SK-N-MC (cell line): Measurements from ENCODE around the gene GOLIM4.

Source experiments
- DNase-seq: peaks from one replicate; pipeline ENCODE4 v3.0.0-alpha.2; 2011; ENCODE audit warnings: low read depth, low spot score
- H3K27ac ChIP-seq: fragments of 200-600 bp; sonication (generic); 2 replicates; pipeline ENCODE4 v1.5.1; 2016; ENCODE audit warnings: mixed run types
- H3K36me3 ChIP-seq: fragments of 200-600 bp; sonication (generic); 2 replicates; pipeline ENCODE4 v1.6.1; 2017; ENCODE audit warnings: antibody characterized with exemption, low read length, mixed read lengths; ENCODE audit not compliant: insufficient read depth
- H3K4me3 ChIP-seq: fragments of 200-600 bp; sonication (generic); 2 replicates; pipeline ENCODE4 v1.5.1; 2016
- H3K9ac ChIP-seq: fragments of 200-600 bp; sonication (generic); 2 replicates; pipeline ENCODE4 v1.8.0; 2017; ENCODE audit warnings: mixed run types, mixed read lengths; ENCODE audit not compliant: insufficient read length
- H3K9me3 ChIP-seq: fragments of 200-600 bp; sonication (generic); 2 replicates; pipeline ENCODE4 v1.6.1; 2017; ENCODE audit warnings: low read depth, mild to moderate bottlenecking, antibody characterized with exemption, low read length, moderate library complexity, mixed read lengths
- EZH2 ChIP-seq: fragments of 200-600 bp; sonication (generic); IDR thresholded peaks from one replicate; pipeline ENCODE4 v1.6.1; 2017; ENCODE audit warnings: antibody characterized with exemption
- FOXP2 ChIP-seq: optimal IDR thresholded peaks from 2 replicates; pipeline ENCODE3; 2011; ENCODE audit warnings: mild to moderate bottlenecking, moderate library complexity; ENCODE audit not compliant: insufficient read depth; ENCODE audit errors: extremely low read length, control extremely low read depth
- POLR2AphosphoS5 ChIP-seq: IDR thresholded peaks from 2 replicates; pipeline ENCODE4 v1.6.1; 2012; ENCODE audit warnings: mild to moderate bottlenecking, low read depth, low read length, borderline replicate concordance

Gene GOLIM4

GRCh38 chr3:168006584-168006983, 89.1 kb downstream of the GOLIM4 start:
- H3K9ac ChIP-seq: no peak overlapping the region
- TF ChIP-seq POLR2AphosphoS5: no peak
- no peak for TF ChIP-seq FOXP2
- no peak for TF ChIP-seq EZH2
- no peak for DNase-seq
- no peak overlapping the region for H3K4me3 ChIP-seq
- no peaks in the 10 kb centered on the region; the same call in 1 of the 2 replicates for H3K36me3 ChIP-seq
- H3K27ac ChIP-seq: no peak overlapping the region
- H3K9me3 ChIP-seq: no peaks in the 10 kb centered on the region; the same call in 1 of the 2 replicates

- no peak overlapping the region for H3K9ac ChIP-seq
- DNase-seq: no peak
These were observed 91.8 kb downstream of the GOLIM4 start for GRCh38 chr3:168003911-168004310.

GRCh38 chr3:168002786-168003368, 92.8 kb downstream of the GOLIM4 start:
- no peak for TF ChIP-seq POLR2AphosphoS5
- TF ChIP-seq FOXP2: no peak
- H3K9me3 ChIP-seq: no peaks in the 10 kb centered on the region; the same call in 1 of the 2 replicates

More at GRCh38 chr3:168003911-168004310, 91.8 kb downstream of the GOLIM4 start:
- Histone ChIP-seq H3K36me3 (no peaks in the 10 kb centered on the region), H3K27ac (no peak overlapping the region), H3K9me3 (no peaks in the 10 kb centered on the region; the same call in 1 of the 2 replicates), H3K4me3 (no peak overlapping the region)
- TF ChIP-seq EZH2: no peak
- TF ChIP-seq FOXP2: no peak
- no peak for TF ChIP-seq POLR2AphosphoS5

GRCh38 chr3:168001244-168001643, 94.5 kb downstream of the GOLIM4 start:
- Histone ChIP-seq H3K27ac (no peak overlapping the region), H3K9me3 (no peaks in the 10 kb centered on the region; the same call in 1 of the 2 replicates), H3K36me3 (no peaks in the 10 kb centered on the region), H3K4me3 (no peak overlapping the region), H3K9ac (no peak overlapping the region)
- no peak for TF ChIP-seq EZH2
- TF ChIP-seq FOXP2: no peak
- TF ChIP-seq POLR2AphosphoS5: no peak
- no peak for DNase-seq

More at GRCh38 chr3:168002786-168003368, 92.8 kb downstream of the GOLIM4 start:
- no peak overlapping the region for H3K27ac ChIP-seq
- H3K36me3 ChIP-seq: no peaks in the 10 kb centered on the region
- no peak overlapping the region for H3K9ac ChIP-seq
- no peak overlapping the region for H3K4me3 ChIP-seq
- no peak for DNase-seq

GRCh38 chr3:167998253-167998652, 97.5 kb downstream of the GOLIM4 start:
- Histone ChIP-seq H3K9me3 (no peaks in the 10 kb centered on the region), H3K4me3 (no peak overlapping the region), H3K27ac (no peak overlapping the region), H3K9ac (no peak overlapping the region), H3K36me3 (no peaks in the 10 kb centered on the region)
- TF ChIP-seq EZH2 (no peak), FOXP2 (no peak), POLR2AphosphoS5 (no peak)
- DNase-seq: no peak

- H3K9ac ChIP-seq: no peak overlapping the region
- no peak overlapping the region for H3K4me3 ChIP-seq
- no peak overlapping the region for H3K27ac ChIP-seq
- H3K9me3 ChIP-seq: no peaks in the 10 kb centered on the region
- no peaks in the 10 kb centered on the region for H3K36me3 ChIP-seq
- DNase-seq: no peak
- no peak for TF ChIP-seq POLR2AphosphoS5
- TF ChIP-seq EZH2: no peak
- TF ChIP-seq FOXP2: no peak
These were observed 99.2 kb downstream of the GOLIM4 start for GRCh38 chr3:167996514-167996913.

GRCh38 chr3:167992381-167992780, 103.3 kb downstream of the GOLIM4 start:
- TF ChIP-seq POLR2AphosphoS5: no peak
- TF ChIP-seq FOXP2: no peak
- no peak for TF ChIP-seq EZH2

GRCh38 chr3:167991213-167991612, 104.5 kb downstream of the GOLIM4 start:
- H3K4me3 ChIP-seq: no peak overlapping the region
- H3K27ac ChIP-seq: no peak overlapping the region
- TF ChIP-seq POLR2AphosphoS5: no peak
- TF ChIP-seq EZH2: no peak
- TF ChIP-seq FOXP2: no peak
- H3K9me3 ChIP-seq: no peaks in the 10 kb centered on the region
- no peak overlapping the region for H3K9ac ChIP-seq
- DNase-seq: no peak
- no peaks in the 10 kb centered on the region for H3K36me3 ChIP-seq

More at GRCh38 chr3:167992381-167992780, 103.3 kb downstream of the GOLIM4 start:
- no peak overlapping the region for H3K27ac ChIP-seq
- H3K9me3 ChIP-seq: no peaks in the 10 kb centered on the region
- no peak overlapping the region for H3K9ac ChIP-seq
- H3K4me3 ChIP-seq: no peak overlapping the region
- DNase-seq: no peak
- no peaks in the 10 kb centered on the region for H3K36me3 ChIP-seq

- no peak for TF ChIP-seq FOXP2
- no peak for TF ChIP-seq POLR2AphosphoS5
- no peak for TF ChIP-seq EZH2
- no peak for DNase-seq
- Histone ChIP-seq H3K27ac (no peak overlapping the region), H3K9ac (no peak overlapping the region), H3K36me3 (no peaks in the 10 kb centered on the region), H3K9me3 (no peaks in the 10 kb centered on the region), H3K4me3 (no peak overlapping the region)
These were observed 105.7 kb downstream of the GOLIM4 start for GRCh38 chr3:167989999-167990398.
